ENCODE data around the gene MMP10.

The MMP10 gene

GRCh38 chr11:102722821-102723220, 57.6 kb downstream of the MMP10 start:
- no peak for DNase-seq
